PFSK-1 (cell line): ENCODE measurements around the gene SCRT2.

Source experiments
- FOXP2 ChIP-seq: optimal IDR thresholded peaks from 2 replicates; pipeline ENCODE3; 2011; ENCODE audit warnings: borderline replicate concordance, control low read depth, inconsistent platforms; ENCODE audit not compliant: insufficient read depth; ENCODE audit errors: extremely low read length, extremely low read depth
- POLR2AphosphoS5 ChIP-seq: IDR thresholded peaks from 2 replicates; pipeline ENCODE4 v1.6.1; 2012; ENCODE audit warnings: low read depth, mild to moderate bottlenecking, control low read depth, low read length, moderate library complexity
- SIN3A ChIP-seq: IDR thresholded peaks from 2 replicates; pipeline ENCODE4 v1.6.1; 2012; ENCODE audit warnings: mild to moderate bottlenecking, low read length, moderate library complexity, borderline replicate concordance; ENCODE audit not compliant: insufficient read depth
- TAF1 ChIP-seq: IDR thresholded peaks from 2 replicates; pipeline ENCODE4 v1.6.1; 2012; ENCODE audit warnings: low read length, control low read depth, borderline replicate concordance; ENCODE audit not compliant: insufficient read depth
- TF ChIP-seq, protein P1 (sequence below), 2 experiments: IDR thresholded peaks; 2 replicates each; pipeline versions ENCODE4 v1.6.1 to v1.8.0; 2011 to 2012; ENCODE audit warnings: low read depth in 2 of 2, low read length in 2 of 2, control low read depth in 1 of 2, inconsistent platforms in 1 of 2, mild to moderate bottlenecking in 1 of 2, moderate library complexity in 1 of 2; ENCODE audit not compliant: insufficient read depth in 1 of 2

SCRT2 gene

DNA sequence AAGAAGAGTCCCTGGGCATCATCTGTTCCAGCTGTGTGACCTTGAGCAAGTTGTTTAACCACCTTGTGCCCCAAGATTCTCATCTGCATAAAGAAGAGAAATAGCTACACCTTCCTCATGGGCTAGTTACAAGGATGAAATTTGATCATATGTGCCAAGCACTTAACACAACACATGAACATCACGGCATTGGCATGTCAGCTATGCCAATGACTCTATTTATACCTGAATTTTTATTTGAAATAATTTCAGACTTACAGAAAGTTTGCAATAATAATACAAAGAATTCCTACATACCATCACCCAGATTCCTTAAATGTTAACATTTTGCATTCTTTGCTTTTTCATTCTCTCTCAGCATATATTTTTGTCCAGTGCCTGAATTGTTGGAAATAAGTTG lies 44.5 kb downstream of the SCRT2 start:
- TF ChIP-seq TAF1 (no peak), SIN3A (no peak), FOXP2 (no peak), POLR2AphosphoS5 (no peak)
- TF ChIP-seq, protein P1, sequence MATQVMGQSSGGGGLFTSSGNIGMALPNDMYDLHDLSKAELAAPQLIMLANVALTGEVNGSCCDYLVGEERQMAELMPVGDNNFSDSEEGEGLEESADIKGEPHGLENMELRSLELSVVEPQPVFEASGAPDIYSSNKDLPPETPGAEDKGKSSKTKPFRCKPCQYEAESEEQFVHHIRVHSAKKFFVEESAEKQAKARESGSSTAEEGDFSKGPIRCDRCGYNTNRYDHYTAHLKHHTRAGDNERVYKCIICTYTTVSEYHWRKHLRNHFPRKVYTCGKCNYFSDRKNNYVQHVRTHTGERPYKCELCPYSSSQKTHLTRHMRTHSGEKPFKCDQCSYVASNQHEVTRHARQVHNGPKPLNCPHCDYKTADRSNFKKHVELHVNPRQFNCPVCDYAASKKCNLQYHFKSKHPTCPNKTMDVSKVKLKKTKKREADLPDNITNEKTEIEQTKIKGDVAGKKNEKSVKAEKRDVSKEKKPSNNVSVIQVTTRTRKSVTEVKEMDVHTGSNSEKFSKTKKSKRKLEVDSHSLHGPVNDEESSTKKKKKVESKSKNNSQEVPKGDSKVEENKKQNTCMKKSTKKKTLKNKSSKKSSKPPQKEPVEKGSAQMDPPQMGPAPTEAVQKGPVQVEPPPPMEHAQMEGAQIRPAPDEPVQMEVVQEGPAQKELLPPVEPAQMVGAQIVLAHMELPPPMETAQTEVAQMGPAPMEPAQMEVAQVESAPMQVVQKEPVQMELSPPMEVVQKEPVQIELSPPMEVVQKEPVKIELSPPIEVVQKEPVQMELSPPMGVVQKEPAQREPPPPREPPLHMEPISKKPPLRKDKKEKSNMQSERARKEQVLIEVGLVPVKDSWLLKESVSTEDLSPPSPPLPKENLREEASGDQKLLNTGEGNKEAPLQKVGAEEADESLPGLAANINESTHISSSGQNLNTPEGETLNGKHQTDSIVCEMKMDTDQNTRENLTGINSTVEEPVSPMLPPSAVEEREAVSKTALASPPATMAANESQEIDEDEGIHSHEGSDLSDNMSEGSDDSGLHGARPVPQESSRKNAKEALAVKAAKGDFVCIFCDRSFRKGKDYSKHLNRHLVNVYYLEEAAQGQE (IDR thresholded peaks at IDR 0.05; ENCODE audit: insufficient read depth in 1 of 2, low read depth in 2 of 2, low read length in 2 of 2): no peak

DNA sequence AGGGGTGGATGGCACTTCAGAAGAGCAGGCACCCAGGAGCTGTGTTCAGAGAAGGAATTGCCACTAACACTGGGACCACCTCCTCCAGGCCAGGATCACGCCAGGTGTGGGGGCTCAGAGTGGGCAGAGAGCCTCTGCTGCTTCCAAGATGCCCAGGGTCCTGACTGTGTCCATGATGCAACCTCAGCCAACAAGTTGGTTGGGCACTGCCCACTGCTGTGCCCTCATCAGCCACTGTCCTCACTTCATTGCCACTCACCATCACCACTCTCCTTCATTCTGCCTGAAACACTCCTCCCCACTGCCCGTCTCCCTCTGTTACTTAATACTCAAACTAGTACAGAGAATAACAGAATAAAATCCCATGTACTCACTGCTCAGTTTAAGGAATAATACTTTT lies 49.0 kb downstream of the SCRT2 start:
- no peak for TF ChIP-seq FOXP2
- TF ChIP-seq TAF1: no peak
- TF ChIP-seq SIN3A: no peak
- TF ChIP-seq, protein P1 (IDR thresholded peaks at IDR 0.05; ENCODE audit: insufficient read depth in 1 of 2, low read depth in 2 of 2, low read length in 2 of 2): no peak
- TF ChIP-seq POLR2AphosphoS5: no peak

DNA sequence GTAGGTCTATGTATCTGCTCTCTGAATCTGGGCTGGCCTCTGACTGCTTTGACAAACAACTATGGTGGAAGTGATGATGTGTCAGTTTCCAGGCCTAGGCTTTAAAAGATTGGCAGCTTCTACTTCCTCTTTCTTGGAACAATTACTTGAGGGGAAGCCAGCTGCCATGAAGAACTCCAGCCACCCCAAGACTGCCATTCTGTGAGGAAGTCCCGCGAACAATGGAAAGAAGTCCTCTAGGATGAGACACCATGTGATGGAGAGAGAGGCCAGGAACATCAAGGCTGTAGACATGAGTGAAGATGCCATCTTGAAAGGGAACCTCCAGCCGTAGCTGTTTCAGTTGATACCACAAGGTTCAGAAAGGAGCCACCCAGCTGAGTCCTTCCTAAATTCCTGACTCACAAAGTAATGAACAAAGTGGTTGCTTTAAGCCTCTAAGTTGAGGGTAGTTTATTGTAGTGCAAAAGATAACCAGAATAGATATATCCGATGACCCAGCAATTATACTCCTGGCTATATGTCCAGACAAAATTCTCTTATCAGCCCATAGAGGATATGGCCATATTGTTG lies 50.2 kb downstream of the SCRT2 start:
- TF ChIP-seq TAF1 (no peak), SIN3A (no peak), FOXP2 (no peak), POLR2AphosphoS5 (no peak)
- TF ChIP-seq, protein P1 (IDR thresholded peaks at IDR 0.05; ENCODE audit: insufficient read depth in 1 of 2, low read depth in 2 of 2, low read length in 2 of 2): no peak

DNA sequence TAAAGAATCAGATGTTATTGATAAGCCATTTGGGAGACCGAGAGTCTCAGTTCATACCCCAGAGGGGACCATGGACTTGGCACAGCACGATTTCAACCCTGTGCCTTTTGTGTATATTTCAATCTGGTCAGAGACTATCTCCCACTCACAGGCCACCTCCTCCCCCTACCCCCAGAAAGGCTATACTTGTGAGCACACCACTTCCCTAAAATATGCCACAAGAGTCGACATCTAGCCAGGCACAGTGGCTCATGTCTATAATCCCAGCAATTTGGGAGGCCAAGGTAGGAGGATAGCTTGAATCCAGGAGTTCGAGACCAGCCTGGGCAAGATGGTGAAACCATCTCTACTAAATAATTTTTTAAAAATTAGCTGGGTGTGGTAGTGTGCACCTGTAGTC lies 51.9 kb downstream of the SCRT2 start:
- TF ChIP-seq, protein P1 (IDR thresholded peaks at IDR 0.05; ENCODE audit: insufficient read depth in 1 of 2, low read depth in 2 of 2, low read length in 2 of 2): no peak
- TF ChIP-seq FOXP2 (no peak), TAF1 (no peak)

DNA sequence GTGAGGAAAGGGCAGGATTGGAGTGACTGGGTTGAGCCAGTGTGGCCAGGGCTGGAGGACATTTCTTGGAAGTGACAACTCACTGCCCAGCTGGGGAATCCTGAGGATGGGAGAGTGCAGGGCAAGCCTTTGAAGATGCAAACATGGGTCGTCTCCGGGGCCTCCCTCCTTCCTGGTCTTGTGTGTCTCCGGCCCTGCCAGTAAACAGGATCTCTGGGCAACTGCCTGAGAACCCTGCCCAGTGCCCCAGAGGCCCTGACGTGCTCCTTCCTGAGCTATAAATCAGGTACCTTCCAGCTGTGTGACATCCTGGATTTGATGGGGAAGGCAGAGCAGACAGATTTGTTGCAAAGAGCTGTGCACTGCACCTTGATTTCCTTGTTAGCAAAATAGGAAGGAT lies 52.6 kb downstream of the SCRT2 start:
- TF ChIP-seq SIN3A (no peak), FOXP2 (peak; percentile 96), TAF1 (no peak)
- TF ChIP-seq, protein P1 (IDR thresholded peaks at IDR 0.05; ENCODE audit: insufficient read depth in 1 of 2, low read depth in 2 of 2, low read length in 2 of 2): no peak
